HCT116 (cell line): Measurements from ENCODE around the gene ANKRD44. TPM values are rescaled to one million over a fixed set of nuclear protein-coding genes. Genes with fewer than 3 reads are reported as not detected.

Experiments
- ATAC-seq: fragments of 200-7000 bp; cut with Tn5 transposase; 2 replicates; pipeline ENCODE4 v1.9.1; 2020; ENCODE audit warnings: mild to moderate bottlenecking, moderate library complexity
- BruUV-seq: library from RNA; stranded (reverse); fragments of 400-500 nt; replicated peaks from 2 replicates; lab custom pipeline; 2021; lab: Mats Ljungman, UMichigan
- CTCF ChIA-PET: fragments of 300-600 bp; sonication (Branson Sonifier 250); formaldehyde crosslinking; loops from one replicate; lab custom pipeline; 2021; ENCODE audit warnings: antibody characterized with exemption; lab: Charles Lee
- POLR2A ChIA-PET: fragments of 300-600, 350-600 bp; sonication (Branson Sonifier 250); formaldehyde crosslinking; loops from one replicate; lab custom pipeline; 2021; ENCODE audit warnings: antibody characterized with exemption; lab: Charles Lee
- RAD21 ChIA-PET, 2 experiments: fragments of 300-600 bp; sonication (Branson Sonifier 250); formaldehyde crosslinking; loops; one replicate each; lab custom pipeline; 2023; ENCODE audit warnings: low total read pairs in 2 of 2; ENCODE audit not compliant: uncharacterized antibody in 2 of 2, unreplicated experiment in 2 of 2, low non-redundant PET in 1 of 2; lab: Charles Lee
- DNase-seq: peaks from one replicate; pipeline ENCODE4 v3.0.0-alpha.2; 2010; ENCODE audit warnings: low read depth, low spot score
- H2AFZ ChIP-seq: fragments of 200-600 bp; shearing (Covaris generic), sonication (generic); 2 replicates; pipeline ENCODE4 v1.6.1; 2017; ENCODE audit warnings: low read depth, mixed run types, mixed read lengths, antibody characterized with exemption, low read length; ENCODE audit not compliant: poor library complexity, severe bottlenecking
- H3K27ac ChIP-seq: 2 replicates; pipeline ENCODE4 v1.5.1; 2012; ENCODE audit warnings: low read depth, low read length
- H3K27me3 ChIP-seq: fragments of 200-600 bp; sonication (generic); 2 replicates; pipeline ENCODE4 v1.6.1; 2016; ENCODE audit warnings: mixed run types, low read length, mixed read lengths; ENCODE audit not compliant: insufficient read depth
- H3K36me3 ChIP-seq, 2 experiments: fragments of 200-500 bp in 1 of 2; fragments of 200-600 bp in 1 of 2; sonication (Bioruptor generic) in 1 of 2; sonication (generic) in 1 of 2; 2 replicates each; pipeline versions ENCODE4 v1.5.1 to v1.6.1; 2014 to 2016; ENCODE audit warnings: low read length in 2 of 2, inconsistent platforms in 1 of 2, mixed read lengths in 1 of 2, mixed run types in 1 of 2; ENCODE audit not compliant: insufficient read depth in 2 of 2, control insufficient read depth in 1 of 2
- H3K4me1 ChIP-seq, 2 experiments: fragments of 200-600 bp in 1 of 2; sonication (generic) in 1 of 2; 2 replicates each; pipeline versions ENCODE4 v1.5.1 to v1.6.1; 2012 to 2017; ENCODE audit warnings: low read length in 2 of 2, inconsistent platforms in 1 of 2, mild to moderate bottlenecking in 1 of 2, mixed read lengths in 1 of 2, mixed run types in 1 of 2, moderate library complexity in 1 of 2; ENCODE audit not compliant: insufficient read depth in 2 of 2, control insufficient read depth in 1 of 2
- H3K4me2 ChIP-seq: fragments of 200-600 bp; sonication (generic); 2 replicates; pipeline ENCODE4 v1.6.1; 2017; ENCODE audit warnings: mixed run types, low read length, mixed read lengths
- H3K4me3 ChIP-seq, 2 experiments: fragments of 200-600 bp in 1 of 2; sonication (generic) in 1 of 2; replicated peaks in 1 of 2; 2 replicates each; pipeline ENCODE4 v1.5.1; 2011 to 2016; ENCODE audit warnings: low read length in 2 of 2, control low read depth in 1 of 2, low read depth in 1 of 2, mild to moderate bottlenecking in 1 of 2, mixed read lengths in 1 of 2, mixed run types in 1 of 2
- H3K79me2 ChIP-seq: fragments of 200-600 bp; sonication (generic); 2 replicates; pipeline ENCODE4 v1.6.1; 2017; ENCODE audit warnings: mild to moderate bottlenecking, mixed run types, low read length, moderate library complexity, mixed read lengths; ENCODE audit not compliant: insufficient read depth
- H3K9ac ChIP-seq: fragments of 200-600 bp; sonication (generic); 2 replicates; pipeline ENCODE4 v1.6.1; 2016; ENCODE audit warnings: low read length, mixed read lengths
- H3K9me2 ChIP-seq: fragments of 200-600 bp; sonication (generic), shearing (Covaris generic); 2 replicates; pipeline ENCODE4 v1.6.1; 2017; ENCODE audit warnings: mixed run types, mild to moderate bottlenecking, moderate library complexity; ENCODE audit not compliant: insufficient read depth
- H3K9me3 ChIP-seq, 2 experiments: fragments of 200-500 bp in 1 of 2; fragments of 200-600 bp in 1 of 2; sonication (Bioruptor generic) in 1 of 2; sonication (generic) in 1 of 2; 2 replicates each; pipeline ENCODE4 v1.6.1; 2014 to 2017; ENCODE audit warnings: low read length in 2 of 2, mixed read lengths in 2 of 2, inconsistent platforms in 1 of 2, low read depth in 1 of 2, mild to moderate bottlenecking in 1 of 2, mixed run types in 1 of 2, moderate library complexity in 1 of 2; ENCODE audit not compliant: control insufficient read depth in 1 of 2, insufficient read depth in 1 of 2
- H4K20me1 ChIP-seq: fragments of 200-600 bp; sonication (generic), shearing (Covaris generic); 2 replicates; pipeline ENCODE4 v1.6.1; 2017; ENCODE audit warnings: mixed run types, mild to moderate bottlenecking, moderate library complexity; ENCODE audit not compliant: insufficient read depth
- ELF1 ChIP-seq: IDR thresholded peaks from 2 replicates; pipeline ENCODE4 v1.6.1; 2012; ENCODE audit warnings: low read depth, borderline replicate concordance
- EZH2 ChIP-seq: fragments of 200-600 bp; sonication (generic); IDR thresholded peaks from 2 replicates; pipeline ENCODE4 v1.6.1; 2017; ENCODE audit warnings: antibody characterized with exemption, mixed run types
- EZH2phosphoT487 ChIP-seq: fragments of 200-600 bp; IDR thresholded peaks from 2 replicates; pipeline ENCODE4 v1.6.1; 2018; ENCODE audit warnings: antibody characterized with exemption, borderline replicate concordance
- FOSL1 ChIP-seq: IDR thresholded peaks from 2 replicates; pipeline ENCODE4 v1.6.1; 2012; ENCODE audit warnings: low read depth
- JUND ChIP-seq: IDR thresholded peaks from 2 replicates; pipeline ENCODE4 v1.6.1; 2012
- POLR2A ChIP-seq: IDR thresholded peaks from 2 replicates; pipeline ENCODE4 v1.7.0; 2011; ENCODE audit warnings: borderline replicate concordance; ENCODE audit not compliant: insufficient read depth, insufficient read length; ENCODE audit errors: extremely low read depth
- POLR2AphosphoS5 ChIP-seq: IDR thresholded peaks from 2 replicates; pipeline ENCODE4 v1.6.1; 2011; ENCODE audit warnings: mild to moderate bottlenecking, low read depth, low read length, moderate library complexity
- SP1 ChIP-seq: IDR thresholded peaks from 2 replicates; pipeline ENCODE4 v1.6.1; 2012; ENCODE audit warnings: low read depth
- YY1 ChIP-seq: IDR thresholded peaks from 2 replicates; pipeline ENCODE4 v1.6.1; 2011; ENCODE audit warnings: low read length, low read depth, moderate library complexity, mild to moderate bottlenecking; ENCODE audit not compliant: insufficient replicate concordance; ENCODE audit errors: extremely low read depth
- ZFX ChIP-seq: fragments of 450-650 bp; IDR thresholded peaks from 2 replicates; pipeline ENCODE4 v1.6.1; 2017
- intact Hi-C: fragments of 100-400 bp; cut with micrococcal nuclease; formaldehyde crosslinking; loops from 2 replicates; pipeline ENCODE4 v1.10.0; 2022
- total RNA-seq: library from RNA; stranded (reverse); gene quantifications from one replicate; pipeline ENCODE4 v1.2.1, GENCODE V29; 2021; ENCODE audit not compliant: unreplicated experiment
- TF ChIP-seq, protein P1 (sequence below), 3 experiments: fragments of 200-600 bp in 1 of 3; sonication (generic) in 1 of 3; IDR thresholded peaks in 2 of 3; conservative IDR thresholded peaks in 1 of 3; 2 replicates each; pipeline ENCODE4 v1.5.1; 2012 to 2017; ENCODE audit warnings: low read depth in 2 of 3, low read length in 2 of 3, antibody characterized with exemption in 1 of 3, borderline replicate concordance in 1 of 3, control low read depth in 1 of 3, mild to moderate bottlenecking in 1 of 3, mixed read lengths in 1 of 3, mixed run types in 1 of 3, moderate library complexity in 1 of 3; ENCODE audit not compliant: insufficient read depth in 1 of 3
- TF ChIP-seq, protein P2 (sequence below): IDR thresholded peaks from 2 replicates; pipeline ENCODE4 v1.6.1; 2012
- TF ChIP-seq, protein P3 (sequence below): IDR thresholded peaks from 2 replicates; pipeline ENCODE4 v1.6.1; 2012
- TF ChIP-seq, protein P4 (sequence below): IDR thresholded peaks from 2 replicates; pipeline ENCODE4 v1.6.1; 2011; ENCODE audit warnings: mild to moderate bottlenecking, low read length, moderate library complexity; ENCODE audit not compliant: insufficient replicate concordance; ENCODE audit errors: extremely low read depth
- TF ChIP-seq, protein P5 (sequence below): IDR thresholded peaks from 2 replicates; pipeline ENCODE4 v1.6.1; 2012; ENCODE audit warnings: low read depth

ANKRD44 gene
- total RNA-seq, 1 experiment from 2014 or later, result 2.7 TPM

DNA sequence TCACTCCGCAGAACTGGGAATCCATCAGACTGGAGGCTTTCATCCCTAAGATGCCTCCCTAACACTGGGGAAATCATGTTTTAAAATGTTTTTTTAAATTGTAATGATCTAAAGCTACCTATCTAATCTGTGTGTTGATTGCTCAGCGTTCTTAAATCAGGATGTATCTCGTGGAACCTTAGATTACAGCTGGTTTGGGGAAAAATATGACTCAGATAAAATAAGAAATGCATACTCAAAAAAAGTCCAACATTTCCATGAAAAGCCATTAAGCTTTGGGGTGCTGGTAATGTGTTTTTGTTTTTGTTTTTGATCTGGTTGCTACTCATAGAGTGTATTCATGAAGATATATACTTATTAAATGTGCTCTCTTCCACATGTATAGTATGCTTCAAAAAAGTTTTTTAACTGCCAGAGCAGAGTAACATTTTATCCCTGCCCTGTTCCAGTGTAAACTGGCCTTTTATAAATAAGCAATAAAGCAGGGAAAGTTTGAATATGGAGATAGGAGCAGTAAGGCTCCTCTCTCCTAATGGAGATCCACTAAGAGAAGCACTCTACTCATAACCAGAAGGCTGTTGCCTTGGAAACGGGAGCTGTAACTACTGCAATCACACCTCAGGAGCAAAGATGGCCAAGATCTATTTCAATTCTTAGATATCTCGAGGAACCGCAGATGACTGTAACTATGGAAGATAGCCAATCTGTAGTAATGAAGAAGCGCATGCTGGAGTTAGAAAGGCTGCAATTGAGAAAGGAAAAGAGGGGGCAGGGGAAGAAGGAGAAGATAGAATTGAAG, 41.6 kb downstream of the ANKRD44 start:
- no peak for DNase-seq
- Histone ChIP-seq H3K36me3 (no peaks in the 10 kb centered on the region), H3K4me3 (no peak overlapping the region), H4K20me1 (no peaks in the 10 kb centered on the region), H2AFZ (no peak overlapping the region), H3K4me1 (no peaks in the 10 kb centered on the region), H3K27me3 (no peaks in the 10 kb centered on the region), H3K9me3 (no peaks in the 10 kb centered on the region), H3K9me2 (no peaks in the 10 kb centered on the region), H3K4me2 (no peak overlapping the region), H3K27ac (no peak overlapping the region), H3K9ac (no peak overlapping the region), H3K79me2 (no peaks in the 10 kb centered on the region)
- ChIA-PET POLR2A (no interaction called here), CTCF (no interaction called here), RAD21 (no interaction called here)
- intact Hi-C loops, result no loop called here
- ATAC-seq, result no peak
- no TSS peak for BruUV-seq
- TF ChIP-seq, protein P1, sequence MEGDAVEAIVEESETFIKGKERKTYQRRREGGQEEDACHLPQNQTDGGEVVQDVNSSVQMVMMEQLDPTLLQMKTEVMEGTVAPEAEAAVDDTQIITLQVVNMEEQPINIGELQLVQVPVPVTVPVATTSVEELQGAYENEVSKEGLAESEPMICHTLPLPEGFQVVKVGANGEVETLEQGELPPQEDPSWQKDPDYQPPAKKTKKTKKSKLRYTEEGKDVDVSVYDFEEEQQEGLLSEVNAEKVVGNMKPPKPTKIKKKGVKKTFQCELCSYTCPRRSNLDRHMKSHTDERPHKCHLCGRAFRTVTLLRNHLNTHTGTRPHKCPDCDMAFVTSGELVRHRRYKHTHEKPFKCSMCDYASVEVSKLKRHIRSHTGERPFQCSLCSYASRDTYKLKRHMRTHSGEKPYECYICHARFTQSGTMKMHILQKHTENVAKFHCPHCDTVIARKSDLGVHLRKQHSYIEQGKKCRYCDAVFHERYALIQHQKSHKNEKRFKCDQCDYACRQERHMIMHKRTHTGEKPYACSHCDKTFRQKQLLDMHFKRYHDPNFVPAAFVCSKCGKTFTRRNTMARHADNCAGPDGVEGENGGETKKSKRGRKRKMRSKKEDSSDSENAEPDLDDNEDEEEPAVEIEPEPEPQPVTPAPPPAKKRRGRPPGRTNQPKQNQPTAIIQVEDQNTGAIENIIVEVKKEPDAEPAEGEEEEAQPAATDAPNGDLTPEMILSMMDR (IDR thresholded peaks at IDR 0.05 in 2 of 3, conservative IDR thresholded peaks at IDR 0.05 in 1 of 3; ENCODE audit: borderline replicate concordance in 1 of 3, insufficient read depth in 1 of 3, low read depth in 2 of 3, low read length in 2 of 3), result no peak
- TF ChIP-seq SP1, result no peak
- TF ChIP-seq POLR2A, result no peak
- no peak for TF ChIP-seq JUND
- TF ChIP-seq, protein P2, sequence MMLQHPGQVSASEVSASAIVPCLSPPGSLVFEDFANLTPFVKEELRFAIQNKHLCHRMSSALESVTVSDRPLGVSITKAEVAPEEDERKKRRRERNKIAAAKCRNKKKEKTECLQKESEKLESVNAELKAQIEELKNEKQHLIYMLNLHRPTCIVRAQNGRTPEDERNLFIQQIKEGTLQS, result no peak
- no peak for TF ChIP-seq EZH2
- no peak for TF ChIP-seq ELF1
- TF ChIP-seq, protein P3, sequence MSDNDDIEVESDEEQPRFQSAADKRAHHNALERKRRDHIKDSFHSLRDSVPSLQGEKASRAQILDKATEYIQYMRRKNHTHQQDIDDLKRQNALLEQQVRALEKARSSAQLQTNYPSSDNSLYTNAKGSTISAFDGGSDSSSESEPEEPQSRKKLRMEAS, result no peak
- no peak for TF ChIP-seq YY1
- no peak for TF ChIP-seq ZFX
- TF ChIP-seq FOSL1, result no peak
- TF ChIP-seq EZH2phosphoT487, result no peak
- TF ChIP-seq, protein P4, sequence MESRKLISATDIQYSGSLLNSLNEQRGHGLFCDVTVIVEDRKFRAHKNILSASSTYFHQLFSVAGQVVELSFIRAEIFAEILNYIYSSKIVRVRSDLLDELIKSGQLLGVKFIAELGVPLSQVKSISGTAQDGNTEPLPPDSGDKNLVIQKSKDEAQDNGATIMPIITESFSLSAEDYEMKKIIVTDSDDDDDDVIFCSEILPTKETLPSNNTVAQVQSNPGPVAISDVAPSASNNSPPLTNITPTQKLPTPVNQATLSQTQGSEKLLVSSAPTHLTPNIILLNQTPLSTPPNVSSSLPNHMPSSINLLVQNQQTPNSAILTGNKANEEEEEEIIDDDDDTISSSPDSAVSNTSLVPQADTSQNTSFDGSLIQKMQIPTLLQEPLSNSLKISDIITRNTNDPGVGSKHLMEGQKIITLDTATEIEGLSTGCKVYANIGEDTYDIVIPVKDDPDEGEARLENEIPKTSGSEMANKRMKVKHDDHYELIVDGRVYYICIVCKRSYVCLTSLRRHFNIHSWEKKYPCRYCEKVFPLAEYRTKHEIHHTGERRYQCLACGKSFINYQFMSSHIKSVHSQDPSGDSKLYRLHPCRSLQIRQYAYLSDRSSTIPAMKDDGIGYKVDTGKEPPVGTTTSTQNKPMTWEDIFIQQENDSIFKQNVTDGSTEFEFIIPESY, result no peak
- TF ChIP-seq POLR2AphosphoS5, result no peak
- TF ChIP-seq, protein P5, sequence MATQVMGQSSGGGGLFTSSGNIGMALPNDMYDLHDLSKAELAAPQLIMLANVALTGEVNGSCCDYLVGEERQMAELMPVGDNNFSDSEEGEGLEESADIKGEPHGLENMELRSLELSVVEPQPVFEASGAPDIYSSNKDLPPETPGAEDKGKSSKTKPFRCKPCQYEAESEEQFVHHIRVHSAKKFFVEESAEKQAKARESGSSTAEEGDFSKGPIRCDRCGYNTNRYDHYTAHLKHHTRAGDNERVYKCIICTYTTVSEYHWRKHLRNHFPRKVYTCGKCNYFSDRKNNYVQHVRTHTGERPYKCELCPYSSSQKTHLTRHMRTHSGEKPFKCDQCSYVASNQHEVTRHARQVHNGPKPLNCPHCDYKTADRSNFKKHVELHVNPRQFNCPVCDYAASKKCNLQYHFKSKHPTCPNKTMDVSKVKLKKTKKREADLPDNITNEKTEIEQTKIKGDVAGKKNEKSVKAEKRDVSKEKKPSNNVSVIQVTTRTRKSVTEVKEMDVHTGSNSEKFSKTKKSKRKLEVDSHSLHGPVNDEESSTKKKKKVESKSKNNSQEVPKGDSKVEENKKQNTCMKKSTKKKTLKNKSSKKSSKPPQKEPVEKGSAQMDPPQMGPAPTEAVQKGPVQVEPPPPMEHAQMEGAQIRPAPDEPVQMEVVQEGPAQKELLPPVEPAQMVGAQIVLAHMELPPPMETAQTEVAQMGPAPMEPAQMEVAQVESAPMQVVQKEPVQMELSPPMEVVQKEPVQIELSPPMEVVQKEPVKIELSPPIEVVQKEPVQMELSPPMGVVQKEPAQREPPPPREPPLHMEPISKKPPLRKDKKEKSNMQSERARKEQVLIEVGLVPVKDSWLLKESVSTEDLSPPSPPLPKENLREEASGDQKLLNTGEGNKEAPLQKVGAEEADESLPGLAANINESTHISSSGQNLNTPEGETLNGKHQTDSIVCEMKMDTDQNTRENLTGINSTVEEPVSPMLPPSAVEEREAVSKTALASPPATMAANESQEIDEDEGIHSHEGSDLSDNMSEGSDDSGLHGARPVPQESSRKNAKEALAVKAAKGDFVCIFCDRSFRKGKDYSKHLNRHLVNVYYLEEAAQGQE, result no peak
